Naive thymus-derived CD4-positive, alpha-beta T cell (primary cell): ENCODE measurements around the gene UNC5CL. TPM values are rescaled to one million over a fixed set of nuclear protein-coding genes. Genes with fewer than 3 reads are reported as not detected.

ENCODE experiments used
- ATAC-seq: fragments of 150-1000 bp; cut with Tn5 transposase; 2 replicates; pipeline ENCODE4 v1.10.0; 2021; ENCODE audit warnings: mild to moderate bottlenecking, moderate library complexity
- CTCF ChIA-PET: fragments of 350-600 bp; sonication (Branson Sonifier 250); formaldehyde crosslinking; loops from one replicate; lab custom pipeline; 2021; ENCODE audit warnings: antibody characterized with exemption; lab: Charles Lee
- POLR2A ChIA-PET: fragments of 350-600 bp; sonication (Branson Sonifier 250); formaldehyde crosslinking; loops from one replicate; lab custom pipeline; 2021; ENCODE audit warnings: antibody characterized with exemption, inconsistent platforms; lab: Charles Lee
- DNase-seq, 9 donors: peaks; one replicate each; pipeline versions ENCODE4 v3.0.0 to v3.0.0-alpha.2; 2020 to 2022; ENCODE audit warnings: mixed read lengths in 1 of 9
- H3K27ac ChIP-seq: one replicate; pipeline ENCODE4 v1.7.0; 2013; ENCODE audit warnings: mild to moderate bottlenecking, low read depth, low read length, moderate library complexity
- H3K27me3 ChIP-seq, 2 donors: one replicate each; pipeline ENCODE4 v1.7.0; 2013; ENCODE audit warnings: low read length in 2 of 2, mild to moderate bottlenecking in 2 of 2, moderate library complexity in 2 of 2; ENCODE audit not compliant: control insufficient read depth in 2 of 2, insufficient read depth in 2 of 2
- H3K36me3 ChIP-seq, 3 experiments: 1 replicate in 2 of 3; 2 replicates in 1 of 3; pipeline ENCODE4 v1.7.0; 2013; ENCODE audit warnings: low read length in 3 of 3, mild to moderate bottlenecking in 3 of 3, moderate library complexity in 1 of 3; ENCODE audit not compliant: insufficient read depth in 3 of 3, control insufficient read depth in 2 of 3
- H3K4me1 ChIP-seq, 2 donors: one replicate each; pipeline ENCODE4 v1.7.0; 2013; ENCODE audit warnings: low read length in 2 of 2, mild to moderate bottlenecking in 2 of 2, moderate library complexity in 1 of 2; ENCODE audit not compliant: control insufficient read depth in 2 of 2, insufficient read depth in 2 of 2
- H3K4me3 ChIP-seq: 2 replicates; pipeline ENCODE4 v1.7.0; 2013; ENCODE audit warnings: mild to moderate bottlenecking, low read length
- H3K9me3 ChIP-seq, 3 experiments: 1 replicate in 2 of 3; 2 replicates in 1 of 3; pipeline ENCODE4 v1.7.0; 2013; ENCODE audit warnings: low read length in 3 of 3; ENCODE audit not compliant: control insufficient read depth in 2 of 3
- H3K27ac Mint-ChIP-seq, 9 donors: one replicate each; pipeline ENCODE4 v1.8.0; 2020 to 2022; ENCODE audit warnings: mixed read lengths in 9 of 9, mild to moderate bottlenecking in 8 of 9, moderate library complexity in 5 of 9, inconsistent platforms in 2 of 9
- H3K27me3 Mint-ChIP-seq, 5 donors: one replicate each; pipeline ENCODE4 v1.8.0; 2021 to 2022; ENCODE audit warnings: mixed read lengths in 5 of 5, mild to moderate bottlenecking in 1 of 5
- H3K36me3 Mint-ChIP-seq, 5 donors: one replicate each; pipeline ENCODE4 v1.8.0; 2020 to 2022; ENCODE audit warnings: mixed read lengths in 5 of 5, mild to moderate bottlenecking in 3 of 5, inconsistent platforms in 1 of 5
- H3K4me1 Mint-ChIP-seq, 7 donors: one replicate each; pipeline ENCODE4 v1.8.0; 2020 to 2022; ENCODE audit warnings: mixed read lengths in 7 of 7, mild to moderate bottlenecking in 3 of 7, inconsistent platforms in 1 of 7
- H3K4me3 Mint-ChIP-seq, 10 donors: one replicate each; pipeline ENCODE4 v1.8.0; 2020 to 2022; ENCODE audit warnings: mild to moderate bottlenecking in 10 of 10, mixed read lengths in 10 of 10, moderate library complexity in 6 of 10, inconsistent platforms in 2 of 10
- H3K9me3 Mint-ChIP-seq, 11 donors: one replicate each; pipeline ENCODE4 v1.8.0; 2020 to 2022; ENCODE audit warnings: mixed read lengths in 11 of 11, mild to moderate bottlenecking in 4 of 11, inconsistent platforms in 1 of 11, moderate library complexity in 1 of 11
- intact Hi-C, 2 donors: fragments of 100-400 bp; cut with micrococcal nuclease; formaldehyde crosslinking; loops; one replicate each; pipeline ENCODE4 v1.15.1; 2023
- polyA plus RNA-seq, 2 donors: library from polyadenylated mRNA; unstranded; fragments of 300-500 nt; fragmentation: Illumina TruSeq; gene quantifications; one replicate each; pipeline ENCODE4 v1.2.3, GENCODE V29; 2021
- total RNA-seq, 6 experiments: library from RNA in 5 of 6; stranded (reverse) in 5 of 6; gene quantifications; 1 replicate in 5 of 6; 2 replicates in 1 of 6; pipeline ENCODE4 v1.2.3 and lab custom pipeline; 2021 to 2026

The UNC5CL gene
- total and polyA plus RNA-seq, 7 experiments from 2014 or later = 0.24 to 7.2 (median 3.5) TPM

GRCh38 chr6:41058783-41059181 is 19.8 kb upstream of the UNC5CL start:
- no peak overlapping the region for H3K4me3 Mint-ChIP-seq
- Histone ChIP-seq H3K27me3 (no peaks in the 10 kb centered on the region), H3K4me1 (no peaks in the 10 kb centered on the region), H3K36me3 (peaks cover 0 to 37% (median under 1%) of the 10 kb centered on the region in 3 experiments), H3K4me3 (no peak overlapping the region), H3K9me3 (no peaks in the 10 kb centered on the region), H3K27ac (no peak overlapping the region)
- peaks cover 0 to 9% (median 2%) of the 10 kb centered on the region in 7 donors for H3K4me1 Mint-ChIP-seq
- ChIA-PET CTCF (interaction anchor here (1.0 kb wide), 1 partner anchor 10 kb away, joined by 4 read pairs; no protein-coding TSS in a partner anchor), POLR2A (interaction anchor here (1.0 to 1.1 kb wide), 2 partner anchors 8 to 12 kb away, joined by 3 read pairs; no protein-coding TSS in a partner anchor)
- no peaks in the 10 kb centered on the region for H3K9me3 Mint-ChIP-seq
- H3K27ac Mint-ChIP-seq = peak overlapping the region in 1 of 9 donors; percentile 29
- ATAC-seq (no peak), DNase-seq (no peak)
- intact Hi-C loops = no loop called here
- no peaks in the 10 kb centered on the region for H3K27me3 Mint-ChIP-seq
- H3K36me3 Mint-ChIP-seq = peaks cover 7 to 63% (median 22%) of the 10 kb centered on the region in 5 donors

DNA sequence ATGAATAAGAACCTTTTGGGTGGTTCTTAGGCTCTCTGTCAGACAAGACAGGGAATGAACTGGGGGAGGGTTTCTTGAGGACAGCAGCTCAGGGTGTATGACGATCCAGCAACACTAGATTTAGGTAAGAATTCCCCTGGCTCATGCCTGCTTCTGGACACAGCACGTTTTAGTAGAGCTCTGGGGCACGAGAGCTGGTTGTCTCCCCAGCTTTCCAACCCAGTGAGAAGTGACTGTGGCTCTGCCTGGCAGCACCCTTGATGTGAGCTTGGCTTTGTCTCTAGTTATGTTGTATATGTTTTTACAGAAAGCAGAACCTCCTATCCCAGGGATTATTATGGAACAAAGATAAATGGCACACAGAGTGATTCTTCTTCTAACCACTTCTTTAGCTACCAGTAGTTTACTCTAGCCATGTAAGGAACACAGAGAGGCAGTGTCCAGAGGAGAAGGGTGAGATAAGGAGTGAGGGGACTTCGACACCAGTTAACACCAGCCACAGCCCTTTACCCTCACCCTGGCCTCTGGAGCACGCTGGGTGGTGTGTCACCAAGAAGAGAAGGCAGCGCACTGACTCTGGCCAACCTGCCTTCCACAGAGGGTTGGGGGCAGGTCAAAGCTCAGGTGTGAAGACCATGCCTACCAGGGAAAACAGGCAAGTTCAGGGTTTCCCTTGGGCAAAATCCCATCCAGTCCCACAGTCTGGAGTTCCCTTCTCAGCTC is 17.9 kb upstream of the UNC5CL start:
- H3K4me3 ChIP-seq = no peak overlapping the region
- DNase-seq = no peak
- Mint-ChIP-seq H3K27me3 (no peaks in the 10 kb centered on the region), H3K27ac (no peak overlapping the region), H3K36me3 (peaks cover 5 to 53% (median 20%) of the 10 kb centered on the region in 5 donors), H3K4me1 (peaks cover 10 to 19% (median 12%) of the 10 kb centered on the region in 7 donors), H3K4me3 (no peak overlapping the region), H3K9me3 (peaks cover 0 to 1% (median 0%) of the 10 kb centered on the region in 11 donors)
- ATAC-seq = no peak
- H3K4me1 ChIP-seq = peaks cover 8 to 11% of the 10 kb centered on the region in 2 donors
- intact Hi-C loops = no loop called here
- ChIA-PET CTCF (interaction anchor here (0.9 to 1.2 kb wide), 3 partner anchors 9 to 30 kb away, joined by 3 to 4 read pairs (median 3); no protein-coding TSS in a partner anchor), POLR2A (interaction anchor here (0.7 to 1.2 kb wide), 3 partner anchors 12 to 984 kb away, joined by 3 to 4 read pairs (median 3); no protein-coding TSS in a partner anchor)
- no peaks in the 10 kb centered on the region for H3K9me3 ChIP-seq
- H3K27ac ChIP-seq = no peak overlapping the region
- no peaks in the 10 kb centered on the region for H3K27me3 ChIP-seq
- peaks cover 0 to 24% (median 0%) of the 10 kb centered on the region in 3 experiments for H3K36me3 ChIP-seq

DNA sequence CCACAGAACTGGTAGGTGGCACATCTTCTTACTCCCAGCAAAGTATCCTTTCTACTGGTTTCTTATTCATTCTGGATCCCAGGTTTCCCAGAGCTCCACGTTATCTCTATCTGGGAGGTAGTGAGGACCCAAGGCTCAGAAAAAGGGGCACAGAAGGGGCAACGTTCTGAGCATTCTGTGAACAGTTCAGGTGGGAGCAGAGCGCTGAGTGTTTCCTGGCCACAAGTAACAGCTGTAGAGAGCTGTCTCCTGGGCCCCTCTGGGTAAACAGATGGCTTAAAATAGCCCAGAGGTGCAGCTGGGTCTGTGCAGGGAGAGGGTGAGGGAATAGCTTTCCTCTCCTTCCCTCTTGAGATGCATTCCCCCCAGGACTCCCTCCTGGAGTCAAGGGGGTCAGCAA is 16.1 kb upstream of the UNC5CL start:
- Mint-ChIP-seq H3K36me3 (peaks cover 0 to 52% (median 14%) of the 10 kb centered on the region in 5 donors), H3K4me3 (no peak overlapping the region), H3K27me3 (no peaks in the 10 kb centered on the region), H3K9me3 (peaks cover 0 to 3% (median 0%) of the 10 kb centered on the region in 11 donors), H3K27ac (no peak overlapping the region), H3K4me1 (peaks cover 17 to 25% (median 19%) of the 10 kb centered on the region in 7 donors)
- H3K4me3 ChIP-seq = no peak overlapping the region
- intact Hi-C loops = no loop called here
- H3K36me3 ChIP-seq = peaks cover 0 to 9% (median 0%) of the 10 kb centered on the region in 3 experiments
- peaks cover 13 to 17% of the 10 kb centered on the region in 2 donors for H3K4me1 ChIP-seq
- ChIA-PET POLR2A (interaction anchor here (1.2 to 1.4 kb wide), 2 partner anchors 10 to 16 kb away, joined by 3 to 4 read pairs; no protein-coding TSS in a partner anchor), CTCF (interaction anchor here (1.6 kb wide), 1 partner anchor 10 kb away, joined by 3 read pairs; no protein-coding TSS in a partner anchor)
- ATAC-seq = no peak
- H3K27ac ChIP-seq = no peak overlapping the region
- H3K27me3 ChIP-seq = no peaks in the 10 kb centered on the region
- DNase-seq = no peak
- H3K9me3 ChIP-seq = no peaks in the 10 kb centered on the region

DNA sequence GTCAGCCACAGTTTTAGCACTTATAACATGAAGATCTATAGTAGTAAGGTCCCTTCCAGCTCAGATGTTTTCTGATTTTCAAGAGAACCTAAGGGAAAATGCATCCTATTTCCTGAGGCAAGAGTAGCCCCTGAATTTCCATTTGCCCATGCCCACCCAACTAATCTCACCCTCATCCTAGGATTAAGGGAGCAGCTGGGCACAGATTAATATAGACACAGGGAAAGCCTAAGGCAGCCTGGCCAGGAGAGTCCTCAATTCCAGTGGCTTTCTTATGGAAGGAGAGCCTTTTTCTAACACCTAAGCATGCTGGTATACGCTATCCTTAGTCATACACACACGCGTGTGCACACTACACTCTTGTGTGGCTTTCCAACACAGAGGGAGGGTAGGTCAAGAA is 15.5 kb upstream of the UNC5CL start:
- Histone ChIP-seq H3K9me3 (no peaks in the 10 kb centered on the region), H3K27ac (no peak overlapping the region), H3K4me3 (no peak overlapping the region), H3K4me1 (peaks cover 13 to 17% of the 10 kb centered on the region in 2 donors), H3K27me3 (no peaks in the 10 kb centered on the region), H3K36me3 (peaks cover 0 to 9% (median 0%) of the 10 kb centered on the region in 3 experiments)
- POLR2A ChIA-PET = interaction anchor here (1.4 kb wide), 1 partner anchor 17 kb away, joined by 4 read pairs; no protein-coding TSS in a partner anchor
- Mint-ChIP-seq H3K4me3 (no peak overlapping the region), H3K9me3 (peaks cover 0 to 3% (median 0%) of the 10 kb centered on the region in 11 donors), H3K4me1 (peaks cover 17 to 23% (median 19%) of the 10 kb centered on the region in 7 donors), H3K27me3 (no peaks in the 10 kb centered on the region), H3K27ac (no peak overlapping the region), H3K36me3 (peaks cover 2 to 49% (median 17%) of the 10 kb centered on the region in 5 donors)
- CTCF ChIA-PET = interaction anchor here (1.6 kb wide), 1 partner anchor 9 kb away, joined by 3 read pairs; no protein-coding TSS in a partner anchor
- DNase-seq = no peak
- intact Hi-C loops = no loop called here
- no peak for ATAC-seq

GRCh38 chr6:41053041-41053440 is 14.0 kb upstream of the UNC5CL start, which contains the start of gene APOBEC2:
TSS of gene APOBEC2 (plus strand) at chr6:41053202. CDS start at chr6:41053348, 146 bp downstream.
- no peaks in the 10 kb centered on the region for H3K9me3 ChIP-seq
- H3K27me3 ChIP-seq = no peaks in the 10 kb centered on the region
- ChIA-PET CTCF (interaction anchor here (0.8 to 1.6 kb wide), 3 partner anchors 10 to 17 kb away, joined by 3 read pairs; no protein-coding TSS in a partner anchor), POLR2A (no interaction called here)
- no peak within 1 kb of the TSS for H3K27ac ChIP-seq
- peaks cover 3 to 40% (median 20%) of the 10 kb centered on the region in 5 donors for H3K36me3 Mint-ChIP-seq
- peaks cover 17 to 23% (median 18%) of the 10 kb centered on the region in 7 donors for H3K4me1 Mint-ChIP-seq
- peak within 1 kb of the TSS; percentile 26 to 85 (median 69) for H3K27ac Mint-ChIP-seq
- ATAC-seq (no peak), DNase-seq (no peak)
- no peaks in the 10 kb centered on the region for H3K27me3 Mint-ChIP-seq
- H3K9me3 Mint-ChIP-seq = peaks cover 0 to 3% (median 0%) of the 10 kb centered on the region in 11 donors
- H3K4me1 ChIP-seq = peaks cover 13 to 17% of the 10 kb centered on the region in 2 donors
- intact Hi-C loops = no loop called here
- no peak within 1 kb of the TSS for H3K4me3 ChIP-seq
- peak within 1 kb of the TSS; percentile 30 to 83 (median 51) for H3K4me3 Mint-ChIP-seq
- peaks cover 0 to 9% (median 3%) of the 10 kb centered on the region in 3 experiments for H3K36me3 ChIP-seq

DNA sequence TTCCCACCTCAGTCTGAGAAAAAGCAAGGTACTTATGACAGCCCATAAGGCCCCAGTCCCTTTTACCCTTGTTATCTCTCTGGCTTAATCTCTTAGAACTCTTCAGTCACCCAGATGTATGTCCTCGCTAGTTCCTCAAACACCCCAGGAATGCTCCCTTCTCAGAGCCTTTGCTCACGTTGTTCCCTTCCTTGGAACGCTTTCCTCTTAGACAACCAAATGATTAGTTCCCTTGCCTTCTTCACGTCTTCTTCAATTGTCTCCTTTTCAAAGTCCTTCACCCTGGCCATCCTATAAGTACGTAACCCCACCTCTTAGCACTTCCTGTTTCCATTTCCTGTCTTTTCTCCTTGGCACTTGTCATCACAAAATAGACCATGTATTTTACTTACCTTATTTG is 12.9 kb upstream of the UNC5CL start:
- H3K4me3 ChIP-seq = no peak overlapping the region
- peaks cover 0 to 3% (median 0%) of the 10 kb centered on the region in 11 donors for H3K9me3 Mint-ChIP-seq
- peak overlapping the region; percentile 0 to 83 (median 50) for H3K4me3 Mint-ChIP-seq
- ChIA-PET POLR2A (interaction anchor here (1.4 kb wide), 1 partner anchor 21 kb away, joined by 3 read pairs; the partner anchor contains the start of genes NFYA and OARD1), CTCF (interaction anchor here (0.8 to 1.1 kb wide), 2 partner anchors 15 to 16 kb away, joined by 3 read pairs; no protein-coding TSS in a partner anchor)
- peaks cover 18 to 23% (median 18%) of the 10 kb centered on the region in 7 donors for H3K4me1 Mint-ChIP-seq
- H3K27me3 Mint-ChIP-seq = no peaks in the 10 kb centered on the region
- H3K27ac ChIP-seq = no peak overlapping the region
- no peaks in the 10 kb centered on the region for H3K27me3 ChIP-seq
- intact Hi-C loops = no loop called here
- ATAC-seq = peak; percentile 71
- H3K27ac Mint-ChIP-seq = peak overlapping the region; percentile 26 to 85 (median 69)
- H3K36me3 Mint-ChIP-seq = peaks cover 5 to 35% (median 27%) of the 10 kb centered on the region in 5 donors
- H3K36me3 ChIP-seq = peaks cover 0 to 7% (median 3%) of the 10 kb centered on the region in 3 experiments
- no peaks in the 10 kb centered on the region for H3K9me3 ChIP-seq
- peak in 5 of 9 donors; percentile 11 to 26 (median 20) for DNase-seq
- H3K4me1 ChIP-seq = peaks cover 13 to 17% of the 10 kb centered on the region in 2 donors
